Brain microvascular endothelial cell (primary cell): ENCODE results near the gene MSRB2.

ENCODE experiments used
- DNase-seq: peaks from one replicate; pipeline ENCODE4 v3.0.0-alpha.2; 2020
- H3K27ac ChIP-seq: fragments of 250-450 bp; sonication (Bioruptor Pico); 2 replicates; pipeline ENCODE4 v1.5.1; 2020; ENCODE audit warnings: mild to moderate bottlenecking, moderate library complexity
- H3K27me3 ChIP-seq: fragments of 250-450 bp; sonication (Bioruptor Pico); replicated peaks from 2 replicates; pipeline ENCODE4 v1.5.1; 2020; ENCODE audit warnings: mild to moderate bottlenecking
- H3K36me3 ChIP-seq: fragments of 250-450 bp; sonication (Bioruptor Pico); replicated peaks from 2 replicates; pipeline ENCODE4 v1.5.1; 2020; ENCODE audit warnings: mild to moderate bottlenecking
- H3K4me3 ChIP-seq: 2 replicates; pipeline ENCODE4 v1.5.1; 2011; ENCODE audit warnings: low read depth, mild to moderate bottlenecking, control low read depth, low read length, moderate library complexity
- CTCF ChIP-seq: IDR thresholded peaks from 2 replicates; pipeline ENCODE4 v1.5.1; 2011; ENCODE audit warnings: low read depth, mild to moderate bottlenecking, moderate library complexity, low read length, control low read depth, inconsistent platforms; ENCODE audit errors: missing control alignments
- in situ Hi-C: cut with HindIII; loops from 2 replicates; pipeline ENCODE4 v1.10.0; 2017; ENCODE audit warnings: low sequenced_read_pairs, low pct_ligation_motif_present

Gene MSRB2

GRCh38 chr10:23150610-23151009 lies 55.2 kb downstream of the MSRB2 start:
- H3K27me3 ChIP-seq, result no peaks in the 10 kb centered on the region
- in situ Hi-C loops, result no loop called here
- no peak for DNase-seq
- H3K4me3 ChIP-seq, result no peak overlapping the region
- H3K27ac ChIP-seq, result no peak overlapping the region
- TF ChIP-seq CTCF, result no peak
- H3K36me3 ChIP-seq, result no peaks in the 10 kb centered on the region

GRCh38 chr10:23151071-23151470 lies 55.7 kb downstream of the MSRB2 start:
- TF ChIP-seq CTCF, result no peak
- in situ Hi-C loops, result no loop called here
- no peak overlapping the region for H3K4me3 ChIP-seq
- H3K27me3 ChIP-seq, result no peaks in the 10 kb centered on the region
- no peak overlapping the region for H3K27ac ChIP-seq
- DNase-seq, result no peak
- H3K36me3 ChIP-seq, result no peaks in the 10 kb centered on the region

- Histone ChIP-seq H3K36me3 (no peaks in the 10 kb centered on the region), H3K4me3 (no peak overlapping the region), H3K27me3 (no peaks in the 10 kb centered on the region), H3K27ac (no peak overlapping the region)
- no peak for DNase-seq
- no peak for TF ChIP-seq CTCF
- in situ Hi-C loops, result no loop called here
These were observed 59.8 kb downstream of the MSRB2 start for GRCh38 chr10:23155169-23155568.

- H3K27me3 ChIP-seq, result no peaks in the 10 kb centered on the region
These were observed 61.2 kb downstream of the MSRB2 start for GRCh38 chr10:23156447-23157150.

GRCh38 chr10:23157239-23157681 lies 61.9 kb downstream of the MSRB2 start:
- Histone ChIP-seq H3K36me3 (no peaks in the 10 kb centered on the region), H3K4me3 (no peak overlapping the region), H3K27me3 (no peaks in the 10 kb centered on the region), H3K27ac (no peak overlapping the region)
- no peak for TF ChIP-seq CTCF
- no peak for DNase-seq
- in situ Hi-C loops, result no loop called here

More at GRCh38 chr10:23156447-23157150, 61.2 kb downstream of the MSRB2 start:
- no peak for DNase-seq
- H3K27ac ChIP-seq, result no peak overlapping the region
- in situ Hi-C loops, result no loop called here
- H3K36me3 ChIP-seq, result no peaks in the 10 kb centered on the region
- no peak for TF ChIP-seq CTCF
- no peak overlapping the region for H3K4me3 ChIP-seq

- in situ Hi-C loops, result no loop called here
- TF ChIP-seq CTCF, result peak; percentile 20
- no peaks in the 10 kb centered on the region for H3K27me3 ChIP-seq
- H3K27ac ChIP-seq, result no peak overlapping the region
- H3K4me3 ChIP-seq, result no peak overlapping the region
- H3K36me3 ChIP-seq, result no peaks in the 10 kb centered on the region
- DNase-seq, result peak; percentile 25
These were observed 62.5 kb downstream of the MSRB2 start for GRCh38 chr10:23157691-23158369.
